ENCODE data around the gene PIGQ. TPM values are rescaled to one million over a fixed set of nuclear protein-coding genes. Genes with fewer than 3 reads are reported as not detected.

Gene PIGQ
- total RNA-seq, 1 experiment from 2014 or later, result 53.0 TPM

DNA sequence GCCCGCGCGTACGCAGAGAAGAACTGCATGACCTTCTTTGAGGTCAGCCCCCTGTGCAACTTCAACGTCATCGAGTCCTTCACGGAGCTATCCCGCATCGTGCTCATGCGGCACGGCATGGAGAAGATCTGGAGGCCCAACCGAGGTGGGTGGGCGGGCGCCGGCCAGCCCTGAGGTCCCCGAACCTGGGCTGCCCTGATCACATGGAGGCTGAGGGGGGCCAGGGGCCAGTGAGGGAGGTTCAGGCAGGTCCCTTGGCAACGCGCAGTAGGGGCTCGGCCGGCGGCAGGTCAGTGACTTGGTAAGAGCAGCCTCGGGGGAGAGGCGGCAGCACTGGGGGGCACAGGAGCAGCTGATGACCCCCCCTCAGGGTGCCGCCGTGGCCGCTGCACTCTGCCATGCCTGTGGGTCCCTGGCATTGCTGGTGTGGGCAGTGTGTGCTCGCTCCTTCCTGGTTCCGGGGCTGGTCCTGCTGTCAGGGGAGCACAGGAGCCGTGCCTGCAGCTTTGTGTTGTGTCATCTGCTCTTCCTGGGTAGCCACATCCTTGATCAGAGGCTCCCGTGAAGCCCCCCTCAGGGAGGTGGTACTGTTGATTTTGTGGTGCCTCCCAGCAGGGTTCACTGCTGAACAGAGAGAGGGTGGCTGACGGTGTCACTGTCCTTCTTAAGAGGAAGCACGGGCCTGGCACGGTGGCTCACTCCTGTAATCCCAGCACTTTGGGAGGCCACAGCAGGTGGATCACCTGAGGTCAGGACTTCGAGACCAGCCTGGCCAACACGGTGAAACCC is 56.4 kb downstream of the PIGQ start:
- DNase-seq (ENCODE audit: low read depth), result no peak

DNA sequence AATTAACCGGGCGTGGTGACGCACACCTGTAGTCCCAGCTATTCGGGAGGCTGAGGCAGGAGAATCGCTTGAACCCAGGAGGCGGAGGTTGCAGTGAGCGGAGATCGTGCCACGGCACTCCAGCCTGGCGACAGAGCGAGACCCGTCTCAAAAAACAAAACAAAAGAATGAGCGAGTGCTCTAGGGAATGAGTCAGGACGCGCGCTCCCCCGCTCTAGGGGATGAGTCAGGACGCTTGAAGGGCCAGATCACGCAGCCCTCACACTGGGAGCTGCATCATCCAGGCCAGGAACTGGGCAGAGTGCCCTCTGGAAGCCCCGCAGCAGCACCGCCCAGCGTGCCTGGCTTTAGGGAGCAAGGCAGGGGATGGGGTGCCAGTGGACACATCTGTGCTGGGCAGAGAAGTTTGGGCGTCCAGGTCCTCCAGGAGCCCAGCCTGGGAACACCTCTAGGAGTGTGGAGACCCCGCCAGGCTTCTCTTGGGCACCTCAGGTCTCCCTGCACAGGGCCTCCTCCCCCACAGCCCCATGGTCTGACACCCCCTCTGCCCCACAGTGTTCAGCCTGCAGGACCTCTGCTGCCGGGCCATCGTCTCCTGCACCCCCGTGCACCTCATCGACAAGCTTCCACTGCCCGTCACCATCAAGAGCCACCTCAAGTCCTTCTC is 57.2 kb downstream of the PIGQ start:
- DNase-seq (ENCODE audit: low read depth), result peak; percentile 96

DNA sequence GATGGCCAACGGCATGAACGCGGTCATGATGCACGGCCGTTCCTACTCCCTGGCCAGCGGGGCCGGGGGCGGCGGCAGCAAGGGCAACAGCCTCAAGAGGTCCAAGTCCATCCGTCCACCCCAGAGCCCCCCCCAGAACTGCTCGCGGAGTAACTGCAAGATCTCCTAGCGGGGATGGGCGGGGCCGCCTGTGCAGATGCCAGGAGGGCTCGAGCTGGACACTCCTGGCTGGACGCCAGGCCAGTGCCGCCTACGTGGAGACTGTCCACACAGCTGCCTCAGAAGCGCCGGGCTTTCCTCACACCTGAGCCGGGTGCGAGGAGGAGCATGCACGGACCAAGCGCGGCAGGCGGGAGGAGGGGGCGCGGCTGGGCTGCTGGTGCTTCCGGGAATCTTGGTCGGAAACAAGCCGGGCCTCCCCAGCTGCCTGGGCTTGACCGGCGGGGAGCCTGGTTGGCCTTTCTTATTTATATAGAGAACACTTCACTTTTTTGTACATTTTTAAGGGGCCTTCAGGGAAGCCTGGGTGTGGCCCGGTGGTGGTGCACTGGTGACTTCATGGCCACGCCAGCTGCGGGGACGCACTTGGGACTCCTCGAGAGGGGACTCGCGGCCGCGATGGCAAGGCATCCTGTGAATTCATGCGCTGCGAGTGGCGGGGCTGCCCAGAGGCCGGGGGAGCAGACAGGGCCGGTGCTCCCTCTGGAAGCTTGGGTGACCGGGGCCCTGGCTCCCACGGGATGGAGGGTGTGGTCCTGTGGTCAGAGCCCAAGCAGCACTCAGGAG is 57.9 kb downstream of the PIGQ start:
- DNase-seq (ENCODE audit: low read depth), result no peak

DNA sequence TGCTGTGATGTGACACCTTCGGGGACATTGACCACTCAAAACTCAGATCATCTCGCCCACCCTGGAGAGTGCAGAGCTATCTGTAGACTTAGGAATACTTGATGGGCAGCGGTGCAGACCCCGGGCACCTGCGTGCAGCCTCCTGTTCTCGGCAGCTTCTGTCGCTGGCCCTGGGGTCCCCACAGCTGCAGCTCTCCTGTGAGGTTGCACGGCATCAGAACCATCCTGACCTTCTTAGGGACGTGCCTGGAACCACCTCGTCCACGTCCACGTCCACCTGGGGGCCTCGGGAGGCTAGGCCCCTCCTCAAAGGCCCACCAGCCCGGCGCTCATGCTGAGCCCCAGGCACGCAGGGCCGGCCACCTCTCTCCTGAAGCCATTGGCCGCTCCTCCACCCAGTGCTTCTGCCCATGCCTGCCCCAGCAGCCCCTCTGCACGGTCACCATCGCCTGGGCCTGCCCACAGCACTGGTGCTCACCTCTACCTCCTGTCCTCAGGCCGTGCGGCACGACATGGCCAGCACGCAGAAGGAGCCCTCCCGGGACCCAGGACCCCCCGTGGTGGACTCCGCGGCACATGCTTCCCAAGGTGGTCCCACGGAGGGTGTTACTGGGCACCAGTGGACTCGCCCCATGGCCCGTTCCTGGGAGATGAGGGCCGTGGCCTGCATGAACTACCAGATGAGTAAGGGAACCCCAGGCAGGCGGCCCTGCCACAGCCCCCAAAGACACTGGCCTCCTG is 58.7 kb downstream of the PIGQ start:
- DNase-seq (ENCODE audit: low read depth), result no peak

DNA sequence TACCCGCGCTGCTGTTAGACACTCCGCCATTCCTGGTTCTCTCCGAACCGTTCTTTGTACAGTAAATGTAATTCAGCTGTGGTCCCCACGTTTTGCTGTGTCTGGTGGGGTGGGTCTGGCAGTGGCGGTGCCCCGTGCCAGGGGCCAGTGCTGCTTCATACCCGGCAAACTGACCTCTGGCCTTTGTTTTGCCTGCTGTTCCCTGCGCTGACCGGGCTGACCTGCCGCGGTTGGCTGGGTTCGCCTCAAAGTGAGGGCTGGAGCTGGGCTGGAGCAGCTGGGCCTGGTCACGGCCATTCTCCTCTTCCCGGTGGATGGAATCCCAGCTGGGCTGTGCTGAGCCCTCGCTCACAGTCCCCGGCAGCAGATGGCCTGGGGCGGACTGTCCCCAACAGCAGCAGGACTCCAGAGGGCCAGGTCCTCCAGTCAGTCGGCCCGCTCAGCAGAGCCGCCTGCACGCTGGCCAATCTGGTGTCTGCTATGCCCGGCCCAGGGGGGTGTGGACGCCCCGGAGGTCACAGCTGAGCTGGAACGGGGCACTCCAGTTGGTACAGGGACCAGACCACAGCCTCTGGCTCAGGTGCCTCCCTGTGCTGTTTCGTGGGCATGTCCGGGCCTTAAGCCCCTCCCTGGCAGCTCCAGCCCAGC is 59.5 kb downstream of the PIGQ start:
- DNase-seq (ENCODE audit: low read depth), result no peak

DNA sequence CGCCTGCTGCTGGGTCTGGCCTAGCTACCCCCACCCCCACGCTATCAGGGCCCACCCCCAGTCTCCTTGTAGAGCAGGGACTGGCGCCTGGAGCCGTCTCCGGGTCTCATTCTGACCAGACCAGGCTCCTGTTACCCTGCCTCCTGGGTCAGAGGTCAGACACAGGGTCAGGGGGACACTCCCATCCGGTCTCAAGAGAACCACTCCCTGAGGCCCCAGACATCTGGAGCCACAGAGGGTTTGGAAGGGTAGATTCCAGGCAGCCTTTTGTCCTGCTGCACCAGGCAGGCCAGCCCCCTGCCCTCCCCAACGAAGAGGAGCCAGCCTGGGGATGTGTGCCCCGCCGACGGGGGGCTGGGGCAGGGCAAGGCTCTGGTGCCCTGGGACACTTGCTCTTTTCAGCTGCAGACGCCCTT is 60.1 kb downstream of the PIGQ start:
- DNase-seq (ENCODE audit: low read depth), result no peak

DNA sequence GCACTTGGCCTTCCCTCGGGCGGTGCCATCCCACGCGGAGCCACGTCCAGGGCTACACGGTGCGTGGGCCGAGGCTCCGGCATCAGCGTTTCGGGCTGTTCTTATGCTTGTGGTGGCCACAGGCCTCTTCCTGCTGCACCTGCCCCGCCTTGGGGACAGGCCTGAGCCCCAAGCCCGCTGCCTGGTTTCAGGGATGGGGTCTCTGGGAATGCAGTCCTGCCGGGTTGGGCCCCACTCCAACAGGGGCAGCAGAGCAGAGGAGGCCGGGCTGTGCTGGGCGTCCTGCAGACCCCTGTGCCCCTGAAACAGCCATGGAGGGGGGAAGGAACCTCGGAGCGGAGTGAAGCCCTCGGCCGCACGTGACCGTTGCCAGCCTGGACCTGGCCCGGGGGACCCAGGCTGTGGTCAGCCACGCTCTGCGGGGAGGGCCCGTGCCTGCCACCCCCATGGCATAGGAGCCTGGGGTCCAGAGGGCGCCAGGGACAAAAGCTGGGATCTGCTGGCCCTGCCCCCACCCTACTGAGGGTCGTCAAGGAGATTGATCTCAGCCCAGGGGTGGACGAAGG is 60.6 kb downstream of the PIGQ start:
- no peak for DNase-seq (ENCODE audit: low read depth)

DNA sequence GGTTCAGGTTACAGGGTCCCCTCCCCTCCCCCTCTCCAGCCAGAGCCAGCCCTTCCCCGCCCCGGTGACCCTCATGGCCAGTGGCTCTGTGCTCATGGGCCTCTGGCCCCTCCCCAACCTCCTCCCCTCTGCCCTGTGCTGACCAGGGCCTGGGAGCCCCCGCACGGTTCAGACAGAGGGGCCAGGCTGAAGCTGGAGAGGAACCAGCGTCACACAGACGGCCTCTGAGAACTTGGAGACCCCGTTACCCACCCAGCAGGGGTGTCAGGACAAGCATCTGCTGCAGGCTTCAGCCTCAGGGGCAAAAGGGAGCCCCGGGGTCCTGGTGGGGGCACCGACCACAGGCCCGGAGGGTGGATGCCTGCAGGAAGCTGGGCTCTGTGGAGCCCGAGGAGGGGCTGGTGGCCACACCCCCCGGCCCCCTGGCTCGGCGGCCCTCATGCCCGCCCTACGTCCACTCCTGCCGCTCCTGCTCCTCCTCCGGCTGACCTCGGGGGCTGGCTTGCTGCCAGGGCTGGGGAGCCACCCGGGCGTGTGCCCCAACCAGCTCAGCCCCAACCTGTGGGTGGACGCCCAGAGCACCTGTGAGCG is 61.1 kb downstream of the PIGQ start, which contains the start of gene WFIKKN1:
TSS of gene WFIKKN1 (plus strand) at position 171 of the 591 bp plus-strand sequence. CDS start at position 440, 269 bp downstream.
- no peak for DNase-seq (ENCODE audit: low read depth)

DNA sequence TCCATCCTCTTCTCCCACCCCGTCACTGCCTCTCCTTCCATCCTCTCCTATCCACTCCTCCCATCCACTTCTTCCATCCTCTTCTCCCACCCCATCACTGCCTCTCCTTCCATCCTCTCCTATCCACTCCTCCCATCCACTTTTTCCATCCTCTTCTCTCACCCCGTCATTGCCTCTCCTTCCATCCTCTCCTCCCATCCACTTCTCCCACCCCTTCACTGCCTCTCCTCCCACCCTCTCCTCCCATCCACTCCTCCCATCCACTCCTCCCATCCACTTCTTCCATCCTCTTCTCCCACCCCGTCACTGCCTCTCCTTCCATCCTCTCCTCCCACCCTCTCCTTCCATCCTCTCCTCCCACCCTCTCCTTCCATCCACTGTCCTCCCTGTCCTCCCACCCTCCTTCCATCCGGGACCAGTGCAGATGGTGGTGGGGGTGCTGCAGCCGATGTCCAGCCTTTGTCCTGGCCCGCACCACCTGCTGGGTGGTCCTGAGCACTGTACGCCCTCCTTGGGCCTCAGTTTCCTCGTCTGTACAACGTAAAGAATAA is 62.1 kb downstream of the PIGQ start:
- DNase-seq (ENCODE audit: low read depth), result no peak

DNA sequence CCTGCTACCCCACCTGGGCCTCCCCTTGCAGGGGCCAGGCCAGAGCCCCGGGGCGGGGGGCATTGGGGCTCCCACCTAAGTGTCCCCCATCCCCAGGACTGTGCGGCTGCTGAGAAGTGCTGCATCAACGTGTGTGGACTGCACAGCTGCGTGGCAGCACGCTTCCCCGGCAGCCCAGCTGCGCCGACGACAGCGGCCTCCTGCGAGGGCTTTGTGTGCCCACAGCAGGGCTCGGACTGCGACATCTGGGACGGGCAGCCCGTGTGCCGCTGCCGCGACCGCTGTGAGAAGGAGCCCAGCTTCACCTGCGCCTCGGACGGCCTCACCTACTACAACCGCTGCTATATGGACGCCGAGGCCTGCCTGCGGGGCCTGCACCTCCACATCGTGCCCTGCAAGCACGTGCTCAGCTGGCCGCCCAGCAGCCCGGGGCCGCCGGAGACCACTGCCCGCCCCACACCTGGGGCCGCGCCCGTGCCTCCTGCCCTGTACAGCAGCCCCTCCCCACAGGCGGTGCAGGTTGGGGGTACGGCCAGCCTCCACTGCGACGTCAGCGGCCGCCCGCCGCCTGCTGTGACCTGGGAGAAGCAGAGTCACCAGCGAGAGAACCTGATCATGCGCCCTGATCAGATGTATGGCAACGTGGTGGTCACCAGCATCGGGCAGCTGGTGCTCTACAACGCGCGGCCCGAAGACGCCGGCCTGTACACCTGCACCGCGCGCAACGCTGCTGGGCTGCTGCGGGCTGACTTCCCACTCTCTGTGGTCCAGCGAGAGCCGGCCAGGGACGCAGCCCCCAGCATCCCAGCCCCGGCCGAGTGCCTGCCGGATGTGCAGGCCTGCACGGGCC is 62.9 kb downstream of the PIGQ start:
- DNase-seq (ENCODE audit: low read depth), result no peak

DNA sequence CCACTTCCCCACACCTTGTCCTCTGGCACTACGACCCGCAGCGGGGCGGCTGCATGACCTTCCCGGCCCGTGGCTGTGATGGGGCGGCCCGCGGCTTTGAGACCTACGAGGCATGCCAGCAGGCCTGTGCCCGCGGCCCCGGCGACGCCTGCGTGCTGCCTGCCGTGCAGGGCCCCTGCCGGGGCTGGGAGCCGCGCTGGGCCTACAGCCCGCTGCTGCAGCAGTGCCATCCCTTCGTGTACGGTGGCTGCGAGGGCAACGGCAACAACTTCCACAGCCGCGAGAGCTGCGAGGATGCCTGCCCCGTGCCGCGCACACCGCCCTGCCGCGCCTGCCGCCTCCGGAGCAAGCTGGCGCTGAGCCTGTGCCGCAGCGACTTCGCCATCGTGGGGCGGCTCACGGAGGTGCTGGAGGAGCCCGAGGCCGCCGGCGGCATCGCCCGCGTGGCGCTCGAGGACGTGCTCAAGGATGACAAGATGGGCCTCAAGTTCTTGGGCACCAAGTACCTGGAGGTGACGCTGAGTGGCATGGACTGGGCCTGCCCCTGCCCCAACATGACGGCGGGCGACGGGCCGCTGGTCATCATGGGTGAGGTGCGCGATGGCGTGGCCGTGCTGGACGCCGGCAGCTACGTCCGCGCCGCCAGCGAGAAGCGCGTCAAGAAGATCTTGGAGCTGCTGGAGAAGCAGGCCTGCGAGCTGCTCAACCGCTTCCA is 63.7 kb downstream of the PIGQ start:
- no peak for DNase-seq (ENCODE audit: low read depth)

Small RNAs within 50 kb of the gene (small RNA-seq; reads per million reads assigned to genes)
- gene MIR3176, result 0.20 reads per million
- gene MIR5587, result not detected
- gene Z98883.1, result not detected

Other genes with a start within 250 kb of the PIGQ start
- gene AXIN1, start 217.2 kb upstream of the PIGQ start, total RNA-seq (2014; rRNA removed; shearing (Covaris generic)), result 23.4 and 24.5 TPM in 2 replicates
- gene MRPL28, start 199.4 kb upstream of the PIGQ start, total RNA-seq (2014; rRNA removed; shearing (Covaris generic)), result 206 and 251 TPM in 2 replicates
- 53.3 and 67.0 TPM in 2 replicates for gene PGAP6, start 188.0 kb upstream of the PIGQ start, total RNA-seq (2014; rRNA removed; shearing (Covaris generic))
- gene NME4, start 172.8 kb upstream of the PIGQ start, total RNA-seq (2014; rRNA removed; shearing (Covaris generic)), result 135 and 140 TPM in 2 replicates
- 8.9 and 11.5 TPM in 2 replicates for gene DECR2, start 168.1 kb upstream of the PIGQ start, total RNA-seq (2014; rRNA removed; shearing (Covaris generic))
- 21.3 and 27.9 TPM in 2 replicates for gene RAB11FIP3, start 144.3 kb upstream of the PIGQ start, total RNA-seq (2014; rRNA removed; shearing (Covaris generic))
- 92.4 and 122 TPM in 2 replicates for gene CAPN15, start 42.3 kb upstream of the PIGQ start, total RNA-seq (2014; rRNA removed; shearing (Covaris generic))
- gene PRR35, start 9.6 kb upstream of the PIGQ start, total RNA-seq (2014; rRNA removed; shearing (Covaris generic)), result 0.10 TPM in 1 of 2 replicates, not detected in the other
- gene NHLRC4, start 3.0 kb upstream of the PIGQ start, total RNA-seq (2014; rRNA removed; shearing (Covaris generic)), result 0.07 and 1.1 TPM in 2 replicates
- 12.9 and 15.2 TPM in 2 replicates for gene RAB40C, start 20.1 kb downstream of the PIGQ start, total RNA-seq (2014; rRNA removed; shearing (Covaris generic))
- gene WFIKKN1, start 61.0 kb downstream of the PIGQ start, total RNA-seq (2014; rRNA removed; shearing (Covaris generic)), result 0.03 and 0.14 TPM in 2 replicates
- 190 and 194 TPM in 2 replicates for gene METTL26, start 66.3 kb downstream of the PIGQ start, total RNA-seq (2014; rRNA removed; shearing (Covaris generic))
- gene MCRIP2, start 71.9 kb downstream of the PIGQ start, total RNA-seq (2014; rRNA removed; shearing (Covaris generic)), result 44.9 and 51.1 TPM in 2 replicates
- gene WDR90, start 79.4 kb downstream of the PIGQ start, total RNA-seq (2014; rRNA removed; shearing (Covaris generic)), result 27.0 and 27.9 TPM in 2 replicates
- 95.4 and 107 TPM in 2 replicates for gene RHOT2, start 98.2 kb downstream of the PIGQ start, total RNA-seq (2014; rRNA removed; shearing (Covaris generic))
- gene RHBDL1, start 105.7 kb downstream of the PIGQ start, total RNA-seq (2014; rRNA removed; shearing (Covaris generic)), result 1.1 and 1.6 TPM in 2 replicates
- gene STUB1, start 110.4 kb downstream of the PIGQ start, total RNA-seq (2014; rRNA removed; shearing (Covaris generic)), result 208 and 257 TPM in 2 replicates
- 43.0 and 46.2 TPM in 2 replicates for gene JMJD8, start 114.4 kb downstream of the PIGQ start, total RNA-seq (2014; rRNA removed; shearing (Covaris generic))
- 3.4 and 4.1 TPM in 2 replicates for gene WDR24, start 120.4 kb downstream of the PIGQ start, total RNA-seq (2014; rRNA removed; shearing (Covaris generic))
- 2.0 and 4.2 TPM in 2 replicates for gene FBXL16, start 135.8 kb downstream of the PIGQ start, total RNA-seq (2014; rRNA removed; shearing (Covaris generic))
- gene METRN, start 145.2 kb downstream of the PIGQ start, total RNA-seq (2014; rRNA removed; shearing (Covaris generic)), result 119 and 152 TPM in 2 replicates
- gene ANTKMT, start 151.2 kb downstream of the PIGQ start, total RNA-seq (2014; rRNA removed; shearing (Covaris generic)), result 42.3 and 54.6 TPM in 2 replicates
- gene CCDC78, start 156.5 kb downstream of the PIGQ start, total RNA-seq (2014; rRNA removed; shearing (Covaris generic)), result 4.2 and 4.6 TPM in 2 replicates
- 18.6 and 27.2 TPM in 2 replicates for gene HAGHL, start 157.1 kb downstream of the PIGQ start, total RNA-seq (2014; rRNA removed; shearing (Covaris generic))
- gene CIAO3, start 171.0 kb downstream of the PIGQ start, total RNA-seq (2014; rRNA removed; shearing (Covaris generic)), result 33.1 and 35.7 TPM in 2 replicates
- 0.23 TPM in 1 of 2 replicates, not detected in the other for gene MSLN, start 190.8 kb downstream of the PIGQ start, total RNA-seq (2014; rRNA removed; shearing (Covaris generic))
- 84.1 and 114 TPM in 2 replicates for gene RPUSD1, start 218.4 kb downstream of the PIGQ start, total RNA-seq (2014; rRNA removed; shearing (Covaris generic))
- gene CHTF18, start 218.7 kb downstream of the PIGQ start, total RNA-seq (2014; rRNA removed; shearing (Covaris generic)), result 41.6 and 45.6 TPM in 2 replicates
- gene GNG13, start 230.8 kb downstream of the PIGQ start, total RNA-seq (2014; rRNA removed; shearing (Covaris generic)), result not detected in 2 replicates